ENCODE data around the gene WSCD2.

GRCh38 chr12:108131035-108131434 lies 1.9 kb downstream of the WSCD2 start:
- TF ChIP-seq CTCF (optimal IDR thresholded peaks at IDR 0.05 in 1 of 3, IDR thresholded peaks at IDR 0.05 in 1 of 3, conservative IDR thresholded peaks at IDR 0.05 in 1 of 3; ENCODE audit: extremely low read depth in 1 of 3, insufficient read depth in 2 of 3, low read length in 3 of 3) = no peak
- no peak for TF ChIP-seq EZH2 (IDR thresholded peaks at IDR 0.05; ENCODE audit: low read length)
